NT2/D1 (cell line): Measurements from ENCODE around the gene INPP5D.

Experiments used
- SUZ12 ChIP-seq: IDR thresholded peaks from 2 replicates; pipeline ENCODE4 v1.6.1; 2011; ENCODE audit not compliant: insufficient read length, insufficient read depth; ENCODE audit errors: extremely low read depth
- YY1 ChIP-seq: IDR thresholded peaks from 2 replicates; pipeline ENCODE4 v1.6.1; 2011; ENCODE audit not compliant: insufficient read length, insufficient read depth

DNA sequence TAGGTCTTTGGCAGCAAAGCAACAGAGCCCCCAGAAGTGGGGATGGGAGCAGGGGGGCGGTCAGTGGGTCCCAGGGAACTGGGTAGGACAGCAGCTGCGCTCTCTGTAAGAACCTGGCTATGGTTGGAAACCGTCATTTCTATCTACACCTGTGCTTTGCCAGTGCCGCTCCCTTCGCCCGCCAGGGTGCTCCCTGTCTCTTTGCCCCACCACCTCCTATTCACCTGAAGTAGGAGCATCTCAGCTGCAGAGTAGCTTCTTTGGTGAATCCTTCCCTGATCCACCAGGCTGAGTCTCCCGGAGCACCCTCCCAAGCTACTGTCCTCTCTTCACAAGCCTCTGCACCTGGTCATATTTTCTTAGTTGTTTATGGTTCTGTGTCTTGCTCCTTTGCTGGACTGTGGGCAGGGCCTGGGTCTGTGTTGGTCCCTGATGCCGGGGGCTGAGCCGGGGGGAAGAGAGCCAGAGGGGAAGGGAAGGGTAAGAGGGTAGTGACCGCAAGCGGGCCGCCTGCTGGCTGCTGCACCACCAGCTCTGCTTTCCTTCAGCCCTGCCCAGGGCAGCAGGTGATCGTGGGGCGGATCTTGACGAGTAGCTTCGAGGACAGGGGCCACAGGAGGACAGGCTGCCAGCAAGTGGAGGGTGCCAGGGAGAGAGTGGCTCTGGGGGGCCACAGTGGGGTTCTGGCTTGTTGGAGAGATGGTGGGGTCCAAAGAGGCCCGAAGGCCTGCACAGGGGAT lies 45.2 kb downstream of the INPP5D start:
- TF ChIP-seq YY1 (no peak), SUZ12 (no peak)
